ENCODE results near the gene KLHDC7B. TPM values are rescaled to one million over a fixed set of nuclear protein-coding genes. Genes with fewer than 3 reads are reported as not detected.

KLHDC7B gene
- total and polyA plus RNA-seq, 2 of the 13 experiments (the other 11 are each of a cell fraction or from before 2014, with no cell fraction given): 0.11 TPM; not detected in 1

- TF ChIP-seq ARID4A (CRISPR knock-in tag; IDR thresholded peaks at IDR 0.05; ENCODE audit: borderline replicate concordance): peak; percentile 8
- no peak for TF ChIP-seq ZNF614 (CRISPR knock-in tag; IDR thresholded peaks at IDR 0.05; ENCODE audit: borderline replicate concordance)
- no peak for TF ChIP-seq ZNF18 (CRISPR knock-in tag; IDR thresholded peaks at IDR 0.05; ENCODE audit: insufficient replicate concordance)
- TF ChIP-seq KLF13 (CRISPR knock-in tag; IDR thresholded peaks at IDR 0.05): 0 out of 2 replicates have a peak, but pooled peaks have one; percentile 34
- 0 out of 2 replicates have a peak, but pooled peaks have one; percentile 6 for TF ChIP-seq ZBTB46 (CRISPR knock-in tag; IDR thresholded peaks at IDR 0.05; ENCODE audit: borderline replicate concordance)
- peak; percentile 42; the same call in 1 of the 2 replicates for TF ChIP-seq ZNF768 (CRISPR knock-in tag; IDR thresholded peaks at IDR 0.05)
- TF ChIP-seq ZNF337 (CRISPR knock-in tag; IDR thresholded peaks at IDR 0.05; ENCODE audit: borderline replicate concordance, low read depth): peak; percentile 21; the same call in 1 of the 2 replicates
- TF ChIP-seq HIC2 (CRISPR knock-in tag; IDR thresholded peaks at IDR 0.05; ENCODE audit: low read depth): peak; percentile 70; the same call in 1 of the 2 replicates
- peak; percentile 12; the same call in 1 of the 2 replicates for TF ChIP-seq SRY (CRISPR knock-in tag; IDR thresholded peaks at IDR 0.05)
- TF ChIP-seq ZBTB43 (CRISPR knock-in tag; conservative IDR thresholded peaks at IDR 0.05): 0 out of 2 replicates have a peak, but pooled peaks have one; percentile 30
- peak; percentile 52; the same call in 1 of the 2 replicates for TF ChIP-seq ZFYVE20 (CRISPR knock-in tag; IDR thresholded peaks at IDR 0.05; ENCODE audit: borderline replicate concordance, low read depth)
- 0 out of 2 replicates have a peak, but pooled peaks have one; percentile 4 for TF ChIP-seq ZNF414 (CRISPR knock-in tag; IDR thresholded peaks at IDR 0.05)
- no peak for TF ChIP-seq ZNF432 (CRISPR knock-in tag; IDR thresholded peaks at IDR 0.05; ENCODE audit: borderline replicate concordance)
These were observed 37.7 kb downstream of the KLHDC7B start (continued) for GRCh38 chr22:50583294-50583861.
